IMR-90 (cell line): ENCODE results near the gene VPS37B. TPM values are rescaled to one million over a fixed set of nuclear protein-coding genes. Genes with fewer than 3 reads are reported as not detected.

Source experiments
- ATAC-seq: fragments of 200-7000 bp; cut with Tn5 transposase; 2 replicates; pipeline ENCODE4 v1.9.1; 2020; ENCODE audit warnings: low read depth, mild to moderate bottlenecking, moderate library complexity
- BruUV-seq: library from RNA; stranded (reverse); fragments of 400-500 nt; replicated peaks from 2 replicates; lab custom pipeline; 2021; lab: Mats Ljungman, UMichigan
- CTCF ChIA-PET: fragments of 300-600 bp; formaldehyde crosslinking; extraction: SDS; loops from one replicate; lab custom pipeline; 2021; ENCODE audit warnings: antibody characterized with exemption; lab: Yijun Ruan, JAX
- POLR2A ChIA-PET: fragments of 300-600 bp; sonication (Branson Sonifier 250); formaldehyde crosslinking; loops from one replicate; lab custom pipeline; 2022; ENCODE audit warnings: antibody characterized with exemption; ENCODE audit not compliant: unreplicated experiment; lab: Charles Lee
- DNase-seq: peaks from one replicate; pipeline ENCODE4 v3.0.0; 2013
- H2AFZ ChIP-seq: replicated peaks from 2 replicates; pipeline ENCODE3; 2013; ENCODE audit warnings: low read length, mild to moderate bottlenecking; ENCODE audit not compliant: poor library complexity
- H2AK5ac ChIP-seq: 2 replicates; pipeline ENCODE4 v1.6.1; 2013; ENCODE audit warnings: low read depth, low read length, inconsistent platforms
- H2AK9ac ChIP-seq: replicated peaks from 2 replicates; pipeline ENCODE3; 2013; ENCODE audit warnings: mild to moderate bottlenecking, low read depth, low read length, moderate library complexity; ENCODE audit not compliant: poor library complexity
- H2BK120ac ChIP-seq: 2 replicates; pipeline ENCODE4 v1.6.1; 2013; ENCODE audit warnings: low read depth, low read length, inconsistent platforms
- H2BK15ac ChIP-seq: 3 replicates; pipeline ENCODE4 v1.6.1; 2013; ENCODE audit warnings: low read depth, low read length, inconsistent platforms
- H2BK20ac ChIP-seq: 2 replicates; pipeline ENCODE4 v1.6.1; 2013; ENCODE audit warnings: low read depth, mild to moderate bottlenecking, inconsistent platforms, low read length, moderate library complexity
- H2BK5ac ChIP-seq: 2 replicates; pipeline ENCODE4 v1.6.1; 2013; ENCODE audit warnings: mild to moderate bottlenecking, low read depth, low read length, inconsistent platforms; ENCODE audit not compliant: poor library complexity, severe bottlenecking
- H3K14ac ChIP-seq: replicated peaks from 2 replicates; pipeline ENCODE4 v1.6.1; 2013; ENCODE audit warnings: low read depth, low read length, inconsistent platforms
- H3K18ac ChIP-seq: 2 replicates; pipeline ENCODE4 v1.6.1; 2013; ENCODE audit warnings: low read depth, low read length, control low read depth
- H3K23ac ChIP-seq: 2 replicates; pipeline ENCODE4 v1.6.1; 2013; ENCODE audit warnings: low read depth, low read length, inconsistent platforms
- H3K27ac ChIP-seq: 2 replicates; pipeline ENCODE4 v1.5.1; 2013; ENCODE audit warnings: mild to moderate bottlenecking, control low read depth, low read length; ENCODE audit not compliant: insufficient read depth
- H3K27me3 ChIP-seq: 2 replicates; pipeline ENCODE4 v1.6.1; 2013; ENCODE audit warnings: low read length; ENCODE audit not compliant: control insufficient read depth, insufficient read depth
- H3K36me3 ChIP-seq: 2 replicates; pipeline ENCODE4 v1.6.1; 2013; ENCODE audit warnings: low read length, mixed read lengths; ENCODE audit not compliant: control insufficient read depth, insufficient read depth
- H3K4ac ChIP-seq: 2 replicates; pipeline ENCODE4 v1.6.1; 2013; ENCODE audit warnings: low read depth, low read length, inconsistent platforms
- H3K4me1 ChIP-seq: 2 replicates; pipeline ENCODE4 v1.6.1; 2013; ENCODE audit warnings: low read length, mixed read lengths; ENCODE audit not compliant: control insufficient read depth, insufficient read depth
- H3K4me2 ChIP-seq: 2 replicates; pipeline ENCODE4 v1.6.1; 2013; ENCODE audit warnings: low read depth, mild to moderate bottlenecking, control low read depth, low read length, moderate library complexity
- H3K4me3 ChIP-seq: 2 replicates; pipeline ENCODE4 v1.5.1; 2013; ENCODE audit warnings: low read depth, mild to moderate bottlenecking, control low read depth, low read length, moderate library complexity; ENCODE audit not compliant: insufficient read depth
- H3K56ac ChIP-seq: 2 replicates; pipeline ENCODE4 v1.6.1; 2013; ENCODE audit warnings: low read length, inconsistent platforms; ENCODE audit not compliant: insufficient read depth; ENCODE audit errors: extremely low read depth
- H3K79me1 ChIP-seq, 2 experiments: 2 replicates each; pipeline ENCODE4 v1.6.1; 2013; ENCODE audit warnings: low read length in 2 of 2, inconsistent platforms in 1 of 2, low read depth in 1 of 2
- H3K9ac ChIP-seq: 2 replicates; pipeline ENCODE4 v1.6.1; 2013; ENCODE audit warnings: low read depth, low read length, control low read depth
- H3K9me1 ChIP-seq: 2 replicates; pipeline ENCODE4 v1.6.1; 2013; ENCODE audit warnings: low read length, inconsistent platforms; ENCODE audit not compliant: insufficient read depth
- H3K9me3 ChIP-seq: 2 replicates; pipeline ENCODE4 v1.6.1; 2013; ENCODE audit warnings: low read length; ENCODE audit not compliant: control insufficient read depth, insufficient read depth
- H4K20me1 ChIP-seq: 2 replicates; pipeline ENCODE4 v1.6.1; 2013; ENCODE audit warnings: low read length, inconsistent platforms; ENCODE audit not compliant: insufficient read depth
- H4K5ac ChIP-seq: 2 replicates; pipeline ENCODE4 v1.6.1; 2013; ENCODE audit warnings: mild to moderate bottlenecking, low read depth, low read length, control low read depth
- H4K8ac ChIP-seq, 2 experiments: 2 replicates each; pipeline ENCODE4 v1.6.1; 2013; ENCODE audit warnings: low read depth in 2 of 2, low read length in 2 of 2, control low read depth in 1 of 2, inconsistent platforms in 1 of 2
- H4K91ac ChIP-seq: 2 replicates; pipeline ENCODE4 v1.6.1; 2013; ENCODE audit warnings: low read depth, low read length, inconsistent platforms; ENCODE audit not compliant: insufficient read depth
- CEBPB ChIP-seq: IDR thresholded peaks from 2 replicates; pipeline ENCODE4 v1.6.1; 2012; ENCODE audit warnings: low read depth, low read length, improper control_type of control experiment
- RFX5 ChIP-seq: IDR thresholded peaks from 2 replicates; pipeline ENCODE4 v1.8.0; 2012; ENCODE audit warnings: low read depth, mild to moderate bottlenecking, low read length, moderate library complexity
- WGBS, 2 experiments: methylation state at CpG; one replicate each; pipeline versions ENCODE4 v1.1.5 to v1.1.7; 2013; ENCODE audit warnings: missing lambda C conversion rate in 2 of 2; ENCODE audit not compliant: insufficient read length in 1 of 2; ENCODE audit errors: extremely low coverage in 2 of 2; 5-methylcytosine and 5-hydroxymethylcytosine counted together
- dilution Hi-C: fragments of 300-500 bp; cut with HindIII; formaldehyde crosslinking; loops from one replicate; pipeline ENCODE4 v1.14.3; 2018; ENCODE audit warnings: low sequenced_read_pairs; ENCODE audit not compliant: unreplicated experiment
- in situ Hi-C: fragments of 300-500 bp; cut with MboI; formaldehyde crosslinking; loops from 3 replicates; pipeline ENCODE4 v1.14.3; 2019; ENCODE audit warnings: low sequenced_read_pairs, inconsistent platforms, mixed read lengths
- intact Hi-C: fragments of 100-400 bp; cut with micrococcal nuclease; formaldehyde crosslinking; loops from 2 replicates; pipeline ENCODE4 v1.10.0; 2022
- polyA plus RNA-seq, 3 experiments: library from polyadenylated mRNA; depleted of rRNA; stranded (reverse); fragments of >200 nt; gene quantifications; 2 replicates each; pipeline ENCODE4 v1.2.3, GENCODE V29; 2012; ENCODE audit warnings: low replicate concordance in 1 of 3
- total RNA-seq: library from RNA; depleted of rRNA; stranded (reverse); fragments of >200 nt; gene quantifications from 2 replicates; pipeline ENCODE4 v1.2.3, GENCODE V29; 2012

Gene VPS37B
- total and polyA plus RNA-seq, 2 of the 4 experiments (the other 2 are of a cell fraction), result 8.6 to 25.7 TPM

DNA sequence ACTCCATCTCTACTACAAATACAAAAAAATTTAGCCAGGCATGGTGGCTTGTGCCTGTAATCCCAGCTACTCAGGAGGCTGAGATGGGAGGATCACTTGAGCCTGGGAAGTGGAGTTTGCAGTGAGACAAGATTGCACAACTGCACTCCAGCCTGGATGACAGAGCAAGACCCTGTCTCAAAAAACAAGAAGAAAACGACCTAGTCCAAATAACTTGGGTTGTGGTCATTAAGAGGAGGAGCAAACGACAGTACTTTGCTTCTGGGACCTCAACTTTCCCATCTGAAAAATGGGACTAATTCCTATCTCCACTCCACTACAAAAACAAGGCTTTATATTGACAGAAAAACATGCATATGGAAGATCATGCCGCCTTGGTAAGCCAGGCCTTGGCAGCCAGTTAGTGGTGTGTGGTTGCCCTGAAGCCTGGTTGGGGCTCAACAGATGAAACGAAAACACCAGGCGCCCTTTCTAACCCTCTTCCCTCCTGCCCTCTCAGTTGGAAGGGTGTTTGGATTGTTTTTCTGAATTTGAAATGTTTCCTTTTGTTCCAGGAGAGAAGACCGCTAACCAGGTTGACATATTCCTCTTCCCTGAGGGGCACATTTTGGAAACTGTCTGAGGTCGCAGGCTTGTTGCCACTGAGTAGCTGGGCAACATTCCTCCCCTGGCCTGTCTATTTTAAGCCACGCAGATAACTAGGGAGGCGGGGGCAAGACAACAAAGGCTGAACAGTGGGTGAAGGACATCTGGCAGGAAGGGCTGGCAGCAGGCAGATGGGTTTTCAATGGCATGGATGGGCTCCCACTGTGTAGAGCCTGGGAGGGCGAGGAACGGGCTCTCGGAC lies 13.7 kb upstream of the VPS37B start:
- Histone ChIP-seq H3K36me3 (no peaks in the 10 kb centered on the region), H3K4me3 (no peak overlapping the region), H2BK15ac (no peak overlapping the region), H3K56ac (no peak overlapping the region), H3K14ac (no peak overlapping the region), H2BK5ac (no peak overlapping the region), H3K79me1 (no peaks in the 10 kb centered on the region), H3K4ac (no peak overlapping the region), H3K23ac (no peak overlapping the region), H3K4me1 (0 out of 2 replicates have a peak, but pooled peaks cover 2% of the 10 kb centered on the region), H4K91ac (no peak overlapping the region), H3K27ac (no peak overlapping the region), H4K5ac (no peak overlapping the region), H4K8ac (no peak overlapping the region), H2BK20ac (no peak overlapping the region), H3K9me3 (no peaks in the 10 kb centered on the region), H2AFZ (peak overlapping the region; percentile 72), H3K9me1 (no peaks in the 10 kb centered on the region), H2AK5ac (no peak overlapping the region), H4K20me1 (no peaks in the 10 kb centered on the region), H3K9ac (no peak overlapping the region), H3K4me2 (no peak overlapping the region), H3K27me3 (no peaks in the 10 kb centered on the region), H2BK120ac (no peak overlapping the region; the same call in 1 of the 2 replicates), H2AK9ac (no peak overlapping the region), H3K18ac (no peak overlapping the region)
- TF ChIP-seq CEBPB (0 out of 2 replicates have a peak, but pooled peaks have one; percentile 19), RFX5 (no peak)
- ChIA-PET CTCF (no interaction called here), POLR2A (no interaction called here)
- dilution Hi-C loops (no loop called here), in situ Hi-C loops (no loop called here), intact Hi-C loops (no loop called here)
- ATAC-seq, result no peak
- DNase-seq, result no peak
- 43% methylated on average over 4 of the region's 12 CpGs; no CpG with 5 or more reads in 1 of the 2 experiments for WGBS, 2 experiments
- BruUV-seq, result no TSS peak
